Ovary (tissue), 3 donors: ENCODE measurements around the gene FAM120B.

Experiments used
- CTCF ChIP-seq, 3 donors: fragments of 450-650 bp in 2 of 3; fragments of 200-600 bp in 1 of 3; IDR thresholded peaks; one replicate each; pipeline versions ENCODE4 v1.5.1 to v1.8.0; 2016 to 2022; ENCODE audit warnings: antibody characterized with exemption in 3 of 3, mild to moderate bottlenecking in 1 of 3
- POLR2A ChIP-seq: fragments of 450-650 bp; IDR thresholded peaks from one replicate; pipeline ENCODE4 v1.6.1; 2017; ENCODE audit warnings: antibody characterized with exemption, mild to moderate bottlenecking, moderate library complexity
- donor health status: DM: no; HTN: no; CAD: no.

- TF ChIP-seq POLR2A (no peak), CTCF (IDR thresholded peaks at IDR 0.05) (no peak)
Measured at GRCh38 chr6:170308761-170309160, 2.2 kb downstream of the FAM120B start.
